HEK293 (cell line): Measurements from ENCODE around the gene MT1A.
"Not testable (repeated sequence)": the region's sequence is repeated elsewhere in the genome, so short reads cannot be mapped to it uniquely, and the experiment has no call there.

Experiments
- HOXA7 ChIP-seq: sonication (generic); formaldehyde crosslinking; IDR thresholded peaks from 2 replicates; pipeline ENCODE4 v1.8.1; 2022; ENCODE audit warnings: missing genetic modification reagents, borderline replicate concordance
- ZFP41 ChIP-seq: fragments of 450-650 bp; formaldehyde crosslinking; IDR thresholded peaks from 2 replicates; pipeline ENCODE4 v1.5.1; 2016; ENCODE audit warnings: missing biosample characterization, missing genetic modification characterization, borderline replicate concordance
- ZNF16 ChIP-seq: fragments of 450-650 bp; formaldehyde crosslinking; IDR thresholded peaks from 2 replicates; pipeline ENCODE4 v1.5.1; 2016; ENCODE audit warnings: low read depth, missing biosample characterization, missing genetic modification characterization
- ZNF184 ChIP-seq: fragments of 450-650 bp; IDR thresholded peaks from 2 replicates; pipeline ENCODE4 v1.5.1; 2018; ENCODE audit warnings: missing biosample characterization, mild to moderate bottlenecking, missing genetic modification characterization
- ZNF211 ChIP-seq: fragments of 450-650 bp; formaldehyde crosslinking; IDR thresholded peaks from 2 replicates; pipeline ENCODE4 v1.5.1; 2016; ENCODE audit warnings: low read depth, missing biosample characterization, missing genetic modification characterization
- ZNF274 ChIP-seq, 2 experiments: fragments of 200-500 bp in 1 of 2; fragments of 450-650 bp in 1 of 2; sonication (Bioruptor generic) in 1 of 2; formaldehyde crosslinking in 1 of 2; IDR thresholded peaks; 2 replicates each; pipeline versions ENCODE4 v1.5.1 to v1.6.1; 2014 to 2016; ENCODE audit warnings: borderline replicate concordance in 1 of 2, inconsistent platforms in 1 of 2, low read length in 1 of 2, missing biosample characterization in 1 of 2, missing genetic modification characterization in 1 of 2
- ZNF473 ChIP-seq: fragments of 450-650 bp; formaldehyde crosslinking; IDR thresholded peaks from 2 replicates; pipeline ENCODE4 v1.5.1; 2017; ENCODE audit warnings: missing biosample characterization, missing genetic modification characterization
- ZNF561 ChIP-seq: fragments of 450-650 bp; IDR thresholded peaks from 2 replicates; pipeline ENCODE4 v1.5.1; 2018; ENCODE audit warnings: missing biosample characterization, missing genetic modification characterization, borderline replicate concordance
- ZNF785 ChIP-seq: fragments of 450-650 bp; formaldehyde crosslinking; IDR thresholded peaks from 2 replicates; pipeline ENCODE4 v1.5.1; 2016; ENCODE audit warnings: missing biosample characterization, missing genetic modification characterization
- TF ChIP-seq, protein P1 (sequence below): fragments of 450-650 bp; formaldehyde crosslinking; IDR thresholded peaks from 2 replicates; pipeline ENCODE4 v1.5.1; 2016; ENCODE audit warnings: missing biosample characterization, missing genetic modification characterization

DNA sequence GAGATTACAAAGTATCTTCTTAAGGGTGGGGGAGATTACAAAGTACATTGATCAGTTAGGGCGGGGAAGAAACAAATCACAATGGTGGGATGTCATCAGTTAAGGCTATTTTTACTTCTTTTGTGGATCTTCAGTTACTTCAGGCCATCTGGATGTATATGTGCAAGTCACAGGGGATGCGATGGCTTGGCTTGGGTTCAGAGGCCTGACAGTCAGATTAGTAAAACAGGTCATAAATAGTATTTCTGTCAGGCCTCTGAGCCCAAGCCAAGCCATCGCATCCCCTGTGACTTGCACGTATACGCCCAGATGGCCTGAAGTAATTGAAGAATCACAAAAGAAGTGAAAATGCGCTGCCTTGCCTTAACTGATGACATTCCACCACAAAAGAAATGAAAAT, 36.1 kb downstream of the MT1A start:
- TF ChIP-seq, protein P1, sequence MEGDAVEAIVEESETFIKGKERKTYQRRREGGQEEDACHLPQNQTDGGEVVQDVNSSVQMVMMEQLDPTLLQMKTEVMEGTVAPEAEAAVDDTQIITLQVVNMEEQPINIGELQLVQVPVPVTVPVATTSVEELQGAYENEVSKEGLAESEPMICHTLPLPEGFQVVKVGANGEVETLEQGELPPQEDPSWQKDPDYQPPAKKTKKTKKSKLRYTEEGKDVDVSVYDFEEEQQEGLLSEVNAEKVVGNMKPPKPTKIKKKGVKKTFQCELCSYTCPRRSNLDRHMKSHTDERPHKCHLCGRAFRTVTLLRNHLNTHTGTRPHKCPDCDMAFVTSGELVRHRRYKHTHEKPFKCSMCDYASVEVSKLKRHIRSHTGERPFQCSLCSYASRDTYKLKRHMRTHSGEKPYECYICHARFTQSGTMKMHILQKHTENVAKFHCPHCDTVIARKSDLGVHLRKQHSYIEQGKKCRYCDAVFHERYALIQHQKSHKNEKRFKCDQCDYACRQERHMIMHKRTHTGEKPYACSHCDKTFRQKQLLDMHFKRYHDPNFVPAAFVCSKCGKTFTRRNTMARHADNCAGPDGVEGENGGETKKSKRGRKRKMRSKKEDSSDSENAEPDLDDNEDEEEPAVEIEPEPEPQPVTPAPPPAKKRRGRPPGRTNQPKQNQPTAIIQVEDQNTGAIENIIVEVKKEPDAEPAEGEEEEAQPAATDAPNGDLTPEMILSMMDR (tag by site-specific recombination), result not testable (repeated sequence)
- TF ChIP-seq ZNF211 (tag by site-specific recombination); ZNF274 (IDR thresholded peaks at IDR 0.05; ENCODE audit: low read length); ZNF274 (tag by site-specific recombination; IDR thresholded peaks at IDR 0.05; ENCODE audit: borderline replicate concordance); ZFP41 (tag by site-specific recombination); ZNF16 (tag by site-specific recombination); ZNF561 (tag by site-specific recombination); ZNF184 (tag by site-specific recombination); ZNF785; HOXA7 (CRISPR knock-in tag); ZNF473 (tag by site-specific recombination): not testable (repeated sequence)
